ENCODE results near the gene PRDM16. TPM values are rescaled to one million over a fixed set of nuclear protein-coding genes. Genes with fewer than 3 reads are reported as not detected.

PRDM16 gene
- total RNA-seq, 4 donors from 2014 or later = 5.4 to 13.2 (median 7.7) TPM

DNA sequence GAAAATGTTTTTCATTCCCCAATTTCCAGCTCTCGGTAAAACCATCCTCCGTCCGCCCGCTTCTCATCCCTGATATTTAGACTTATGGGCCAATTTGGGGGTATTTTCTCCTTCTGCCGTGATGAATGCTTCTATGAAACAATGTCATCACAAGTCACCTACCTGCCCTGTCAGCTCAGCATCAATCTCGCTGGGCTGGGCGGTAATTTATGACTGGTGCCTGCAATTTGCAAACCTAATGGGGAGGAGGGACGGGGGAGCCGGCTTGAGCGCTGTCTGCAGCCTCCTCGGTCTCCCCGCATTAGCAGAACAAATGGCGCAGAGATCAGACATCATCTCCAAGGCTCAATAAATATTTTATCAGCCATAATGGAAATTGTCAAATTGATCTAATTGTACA lies 72.1 kb downstream of the PRDM16 start:
- Histone ChIP-seq H3K4me3 (no peak overlapping the region), H3K27me3 (no peaks in the 10 kb centered on the region), H3K4me1 (no peaks in the 10 kb centered on the region), H3K36me3 (no peaks in the 10 kb centered on the region), H3K27ac (no peak overlapping the region), H3K9me3 (no peaks in the 10 kb centered on the region)
- no peak for DNase-seq
- TF ChIP-seq CTCF (IDR thresholded peaks at IDR 0.05) (no peak), POLR2A (IDR thresholded peaks at IDR 0.05) (no peak)

GRCh38 chr1:3141836-3142235 lies 72.8 kb downstream of the PRDM16 start:
- no peak overlapping the region for H3K27ac ChIP-seq
- no peak overlapping the region for H3K4me3 ChIP-seq
- H3K9me3 ChIP-seq = no peaks in the 10 kb centered on the region
- no peaks in the 10 kb centered on the region for H3K36me3 ChIP-seq
- no peaks in the 10 kb centered on the region for H3K4me1 ChIP-seq
- TF ChIP-seq CTCF (IDR thresholded peaks at IDR 0.05) (no peak), POLR2A (IDR thresholded peaks at IDR 0.05) (no peak)
- DNase-seq = no peak
- no peaks in the 10 kb centered on the region for H3K27me3 ChIP-seq

- Histone ChIP-seq H3K27me3 (no peaks in the 10 kb centered on the region), H3K4me3 (no peak overlapping the region), H3K27ac (no peak overlapping the region), H3K36me3 (no peaks in the 10 kb centered on the region), H3K9me3 (no peaks in the 10 kb centered on the region), H3K4me1 (no peaks in the 10 kb centered on the region)
- DNase-seq = no peak
- TF ChIP-seq POLR2A (IDR thresholded peaks at IDR 0.05) = no peak
- no peak for TF ChIP-seq CTCF (IDR thresholded peaks at IDR 0.05)
Observed at GRCh38 chr1:3142236-3142635, 73.2 kb downstream of the PRDM16 start.

- Histone ChIP-seq H3K4me3 (no peak overlapping the region), H3K4me1 (no peaks in the 10 kb centered on the region), H3K27me3 (no peaks in the 10 kb centered on the region), H3K27ac (no peak overlapping the region), H3K36me3 (no peaks in the 10 kb centered on the region), H3K9me3 (no peaks in the 10 kb centered on the region)
- DNase-seq = no peak
- no peak for TF ChIP-seq POLR2A (IDR thresholded peaks at IDR 0.05)
- TF ChIP-seq CTCF (IDR thresholded peaks at IDR 0.05) = no peak
Observed at GRCh38 chr1:3142751-3143150, 73.7 kb downstream of the PRDM16 start.

DNA sequence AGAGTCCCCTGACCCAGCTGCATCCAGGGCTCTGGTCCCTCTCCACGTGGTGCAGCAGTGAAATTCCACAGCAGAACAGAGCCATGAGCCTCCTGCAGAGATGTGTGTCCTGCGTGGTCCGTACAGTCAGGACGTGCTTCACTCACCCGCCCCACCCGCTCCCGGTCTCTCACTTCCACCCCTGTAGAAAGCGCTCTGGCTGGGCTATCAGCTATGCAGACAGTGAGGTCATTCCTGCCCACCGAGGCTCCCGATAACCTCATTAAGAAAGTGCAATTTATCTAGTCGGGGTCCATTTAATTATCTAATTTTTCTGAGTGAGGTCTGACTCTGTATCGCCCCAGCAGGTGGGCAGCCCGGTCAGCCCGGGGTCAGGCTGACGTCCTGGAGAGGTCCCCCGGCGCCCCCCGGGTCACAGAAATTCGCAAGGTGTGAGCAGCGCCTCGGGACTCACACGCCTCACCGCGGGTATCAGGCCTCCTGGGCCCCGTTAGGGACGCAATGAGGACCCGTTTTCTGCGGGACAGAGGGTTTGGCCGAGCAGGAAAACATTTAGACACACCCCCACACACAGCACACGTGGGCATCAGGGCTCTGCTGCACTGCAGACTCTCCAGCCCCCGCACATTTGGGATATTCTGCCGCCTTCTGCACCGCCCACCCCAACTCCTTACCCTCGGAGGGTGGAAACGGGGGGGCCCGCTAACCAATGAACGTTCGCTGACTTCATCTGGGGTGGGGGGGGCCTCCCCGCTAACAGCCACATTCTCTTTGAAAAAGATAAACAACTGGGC lies 76.7 kb downstream of the PRDM16 start:
- TF ChIP-seq CTCF (IDR thresholded peaks at IDR 0.05) = no peak
- no peak for TF ChIP-seq POLR2A (IDR thresholded peaks at IDR 0.05)
- H3K4me3 ChIP-seq = no peak overlapping the region
- no peaks in the 10 kb centered on the region for H3K27me3 ChIP-seq
- H3K9me3 ChIP-seq = no peaks in the 10 kb centered on the region
- no peak overlapping the region for H3K27ac ChIP-seq
- no peaks in the 10 kb centered on the region for H3K36me3 ChIP-seq
- H3K4me1 ChIP-seq = no peaks in the 10 kb centered on the region
- DNase-seq = no peak
